AG09319 (cell line): Measurements from ENCODE around the gene SOCS7.

ENCODE experiments used
- DNase-seq: peaks from one replicate; pipeline ENCODE4 v3.0.0-alpha.2; 2010; ENCODE audit warnings: low read depth; ENCODE audit errors: extremely low read depth
- CTCF ChIP-seq: IDR thresholded peaks from 2 replicates; pipeline ENCODE4 v1.5.1; 2011; ENCODE audit warnings: low read depth, mild to moderate bottlenecking, inconsistent platforms, low read length, moderate library complexity

The SOCS7 gene

DNA sequence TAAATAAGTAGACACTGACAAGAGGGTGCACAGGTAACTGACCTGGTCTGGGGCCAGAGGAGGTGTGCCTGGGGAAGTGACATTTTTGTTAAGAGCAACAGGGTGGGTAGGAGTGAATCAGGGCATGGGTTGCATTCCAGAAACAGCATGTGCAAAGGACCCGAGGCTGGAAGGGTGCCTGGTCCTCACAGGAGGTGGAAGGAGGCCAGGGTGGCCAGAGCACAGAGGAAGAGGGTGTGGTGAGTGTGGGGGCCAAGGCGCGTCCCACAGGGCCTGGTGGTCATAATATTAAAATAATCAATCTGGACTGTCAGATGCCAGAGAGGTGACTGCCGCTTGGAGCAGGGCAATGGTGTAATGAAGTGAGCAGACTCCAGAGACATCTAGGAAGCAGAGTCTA is 90.9 kb downstream of the SOCS7 start:
- DNase-seq = no peak
- no peak for TF ChIP-seq CTCF

- DNase-seq = no peak
These were observed 91.8 kb downstream of the SOCS7 start for GRCh38 chr17:38443356-38444031.

DNA sequence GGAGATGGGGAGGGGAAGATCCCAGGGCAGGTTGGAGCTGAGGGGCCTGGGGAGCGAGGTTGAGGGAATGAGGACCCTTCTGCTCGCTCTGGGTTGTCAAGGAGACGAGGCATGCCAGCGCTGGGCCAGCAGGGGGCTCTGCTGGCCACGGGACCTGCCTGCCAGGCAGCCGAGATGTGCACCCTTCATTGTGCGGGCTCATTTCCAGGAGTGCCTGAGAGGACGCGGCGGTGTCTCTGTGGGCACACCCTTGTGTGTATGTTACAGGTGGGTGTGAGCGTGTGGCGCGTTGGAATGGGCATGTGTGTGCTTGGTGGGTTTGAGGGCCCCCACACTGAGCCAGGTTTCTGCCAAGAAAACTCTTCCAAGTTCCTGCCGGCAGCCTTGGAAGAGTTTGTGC is 92.5 kb downstream of the SOCS7 start:
- TF ChIP-seq CTCF = peak; percentile 92
- DNase-seq = no peak

More at GRCh38 chr17:38443356-38444031, 91.8 kb downstream of the SOCS7 start:
- no peak for TF ChIP-seq CTCF

DNA sequence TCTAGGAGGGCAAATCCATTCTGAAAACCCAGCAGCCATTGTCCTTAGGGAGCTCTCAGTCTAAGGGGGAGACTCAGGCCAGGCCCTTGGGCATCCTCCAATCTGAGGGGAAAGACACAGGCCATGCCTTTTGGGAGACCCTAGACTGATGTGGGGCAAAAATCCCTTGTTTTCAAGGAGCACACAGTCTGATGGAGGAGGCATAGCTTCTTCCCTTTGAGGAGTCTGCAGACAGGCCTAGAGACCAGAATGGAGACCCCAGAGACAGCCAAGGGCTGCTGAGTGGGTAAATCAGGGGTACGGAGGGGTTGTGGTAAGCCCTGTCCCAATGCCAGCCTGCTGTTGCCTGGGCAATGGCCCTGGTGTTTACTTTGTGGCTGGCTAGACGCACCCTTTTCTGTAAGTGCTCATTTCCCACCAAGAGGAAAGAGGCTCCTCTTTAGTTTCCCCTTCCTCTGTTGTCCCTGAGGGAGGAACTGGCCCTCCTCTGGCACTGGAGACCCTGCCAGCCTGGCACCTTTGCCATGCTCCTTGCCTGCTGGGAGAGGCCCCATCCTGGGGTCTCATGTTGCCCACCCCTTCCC is 96.0 kb downstream of the SOCS7 start:
- no peak for TF ChIP-seq CTCF
- no peak for DNase-seq

DNA sequence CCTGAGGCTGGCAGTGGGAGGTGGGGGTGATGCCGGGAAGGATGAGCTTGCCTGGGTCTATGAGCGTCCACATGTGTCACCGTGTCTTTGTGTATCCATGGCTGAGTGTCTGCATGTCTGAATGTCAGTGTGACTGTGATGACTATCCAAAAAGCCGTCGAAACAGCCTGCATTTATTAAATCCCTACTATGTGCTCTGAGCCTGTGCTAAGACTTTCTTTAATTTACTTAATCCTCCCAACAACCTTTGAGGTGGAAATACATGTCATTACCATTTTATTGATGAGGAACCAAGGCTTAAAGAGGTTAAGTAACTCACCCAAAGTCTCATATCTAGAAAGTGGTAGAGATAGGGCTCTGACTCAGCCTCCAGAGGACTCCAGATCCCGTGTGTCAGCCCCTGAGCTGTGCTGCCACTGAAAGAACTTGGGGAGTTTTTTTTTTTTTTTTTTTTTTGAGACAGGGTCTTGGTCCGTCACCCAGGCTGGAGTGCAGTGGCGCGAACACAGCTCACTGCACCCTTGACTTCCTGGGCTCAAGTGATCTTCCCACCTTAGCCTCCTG is 96.6 kb downstream of the SOCS7 start:
- DNase-seq = no peak
- TF ChIP-seq CTCF = no peak

DNA sequence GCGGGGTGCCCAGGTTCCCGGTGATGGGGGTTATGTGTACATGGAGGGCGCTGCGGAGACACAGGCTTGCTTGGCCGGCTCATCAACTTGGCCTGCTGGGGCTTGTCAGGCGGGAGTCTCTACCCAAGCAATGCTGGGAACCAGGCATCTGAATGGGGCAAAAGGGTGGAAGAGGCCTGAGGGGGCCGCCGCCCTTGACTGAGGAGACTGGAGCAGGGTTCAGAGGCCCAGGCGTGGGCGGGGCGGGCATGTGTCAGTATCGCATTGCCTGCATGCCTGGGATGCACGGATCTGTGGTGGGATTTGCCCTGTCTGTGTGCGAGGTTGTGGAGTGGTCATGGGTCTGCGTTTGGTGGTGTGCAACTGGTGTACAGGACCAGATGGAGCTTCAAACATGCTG is 97.7 kb downstream of the SOCS7 start:
- TF ChIP-seq CTCF = no peak
- DNase-seq = no peak

GRCh38 chr17:38450557-38451029 is 98.9 kb downstream of the SOCS7 start:
- DNase-seq = no peak
- TF ChIP-seq CTCF = no peak
